ENCODE data around the gene WASHC1.
A peak's percentile ranks its signal among the peaks of the same experiment; 100 is the strongest.
"Not testable (repeated sequence)": the region's sequence is repeated elsewhere in the genome, so short reads cannot be mapped to it uniquely, and the experiment has no call there.

The WASHC1 gene

DNA sequence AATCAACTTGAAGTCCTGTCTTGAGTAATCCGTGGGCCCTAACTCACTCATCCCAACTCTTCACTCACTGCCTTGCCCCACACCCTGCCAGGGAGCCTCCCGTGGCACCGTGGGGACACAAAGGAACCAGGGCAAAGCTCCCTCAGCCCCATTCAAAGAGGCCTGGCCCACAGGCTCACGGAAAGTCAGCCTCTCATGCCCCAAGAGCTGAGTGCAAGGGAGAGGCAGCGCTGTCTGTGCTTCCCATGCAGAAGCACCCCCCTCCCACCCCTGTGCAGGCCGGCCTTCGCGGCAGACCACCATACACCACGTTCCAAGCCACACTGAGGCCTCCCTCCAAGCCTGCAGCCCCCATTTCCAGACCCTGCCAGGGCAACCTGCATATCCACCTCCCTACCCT lies 7.6 kb downstream of the WASHC1 start:
- not testable (repeated sequence) for DNase-seq (ENCODE audit: low read depth); H3K4me3 ChIP-seq (replicated peaks; ENCODE audit: low read depth, low read length)

DNA sequence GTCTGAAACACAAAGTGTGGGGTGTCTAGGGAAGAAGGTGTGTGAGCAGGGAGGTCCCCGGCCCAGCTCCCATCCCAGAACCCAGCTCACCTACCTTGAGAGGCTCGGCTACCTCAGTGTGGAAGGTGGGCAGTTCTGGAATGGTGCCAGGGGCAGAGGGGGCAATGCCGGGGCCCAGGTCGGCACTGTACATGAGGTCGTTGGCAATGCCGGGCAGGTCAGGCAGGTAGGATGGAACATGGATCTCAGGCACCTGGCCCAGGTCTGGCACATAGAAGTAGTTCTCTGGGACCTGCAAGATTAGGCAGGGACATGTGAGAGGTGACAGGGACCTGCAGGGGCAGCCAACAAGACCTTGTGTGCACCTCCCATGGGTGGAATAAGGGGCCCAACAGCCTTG lies 12.4 kb downstream of the WASHC1 start:
- not testable (repeated sequence) for H3K4me3 ChIP-seq (replicated peaks; ENCODE audit: low read depth, low read length)

DNA sequence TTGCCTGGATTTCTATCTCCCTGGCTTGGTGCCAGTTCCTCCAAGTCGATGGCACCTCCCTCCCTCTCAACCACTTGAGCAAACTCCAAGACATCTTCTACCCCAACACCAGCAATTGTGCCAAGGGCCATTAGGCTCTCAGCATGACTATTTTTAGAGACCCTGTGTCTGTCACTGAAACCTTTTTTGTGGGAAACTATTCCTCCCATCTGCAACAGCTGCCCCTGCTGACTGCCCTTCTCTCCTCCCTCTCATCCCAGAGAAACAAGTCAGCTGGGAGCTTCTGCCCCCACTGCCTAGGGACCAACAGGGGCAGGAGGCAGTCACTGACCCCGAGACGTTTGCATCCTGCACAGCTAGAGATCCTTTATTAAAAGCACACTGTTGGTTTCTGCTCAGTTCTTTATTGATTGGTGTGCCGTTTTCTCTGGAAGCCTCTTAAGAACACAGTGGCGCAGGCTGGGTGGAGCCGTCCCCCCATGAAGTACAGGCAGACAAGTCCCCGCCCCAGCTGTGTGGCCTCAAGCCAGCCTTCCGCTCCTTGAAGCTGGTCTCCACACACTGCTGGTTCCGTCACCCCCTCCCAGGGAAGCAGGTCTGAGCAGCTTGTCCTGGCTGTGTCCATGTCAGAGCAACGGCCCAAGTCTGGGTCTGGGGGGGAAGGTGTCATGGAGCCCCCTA lies 15.0 kb downstream of the WASHC1 start:
- not testable (repeated sequence) for DNase-seq (ENCODE audit: low read depth); H3K4me3 ChIP-seq (replicated peaks; ENCODE audit: low read depth, low read length)

More for the DNA sequence above, 12.4 kb downstream of the WASHC1 start:
- not testable (repeated sequence) for DNase-seq (ENCODE audit: low read depth)

DNA sequence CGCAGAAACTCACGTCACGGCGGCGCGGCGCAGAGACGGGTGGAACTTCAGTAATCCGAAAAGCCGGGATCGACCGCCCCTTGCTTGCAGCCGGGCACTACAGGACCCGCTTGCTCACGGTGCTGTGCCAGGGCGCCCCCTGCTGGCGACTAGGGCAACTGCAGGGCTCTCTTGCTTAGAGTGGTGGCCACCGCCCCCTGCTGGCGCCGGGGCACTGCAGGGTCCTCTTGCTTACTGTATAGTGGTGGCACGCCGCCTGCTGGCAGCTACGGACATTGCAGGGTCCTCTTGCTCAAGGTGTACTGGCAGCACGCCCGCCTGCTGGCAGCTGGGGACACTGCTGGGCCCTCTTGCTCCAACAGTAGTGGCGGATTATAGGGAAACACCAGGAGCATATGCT lies 18.1 kb downstream of the WASHC1 start:
- not testable (repeated sequence) for H3K4me3 ChIP-seq (replicated peaks; ENCODE audit: low read depth, low read length); DNase-seq (ENCODE audit: low read depth)
- TF ChIP-seq, protein P1, sequence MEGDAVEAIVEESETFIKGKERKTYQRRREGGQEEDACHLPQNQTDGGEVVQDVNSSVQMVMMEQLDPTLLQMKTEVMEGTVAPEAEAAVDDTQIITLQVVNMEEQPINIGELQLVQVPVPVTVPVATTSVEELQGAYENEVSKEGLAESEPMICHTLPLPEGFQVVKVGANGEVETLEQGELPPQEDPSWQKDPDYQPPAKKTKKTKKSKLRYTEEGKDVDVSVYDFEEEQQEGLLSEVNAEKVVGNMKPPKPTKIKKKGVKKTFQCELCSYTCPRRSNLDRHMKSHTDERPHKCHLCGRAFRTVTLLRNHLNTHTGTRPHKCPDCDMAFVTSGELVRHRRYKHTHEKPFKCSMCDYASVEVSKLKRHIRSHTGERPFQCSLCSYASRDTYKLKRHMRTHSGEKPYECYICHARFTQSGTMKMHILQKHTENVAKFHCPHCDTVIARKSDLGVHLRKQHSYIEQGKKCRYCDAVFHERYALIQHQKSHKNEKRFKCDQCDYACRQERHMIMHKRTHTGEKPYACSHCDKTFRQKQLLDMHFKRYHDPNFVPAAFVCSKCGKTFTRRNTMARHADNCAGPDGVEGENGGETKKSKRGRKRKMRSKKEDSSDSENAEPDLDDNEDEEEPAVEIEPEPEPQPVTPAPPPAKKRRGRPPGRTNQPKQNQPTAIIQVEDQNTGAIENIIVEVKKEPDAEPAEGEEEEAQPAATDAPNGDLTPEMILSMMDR (IDR thresholded peaks at IDR 0.05; ENCODE audit: low read length, missing control alignments) = peak; percentile 11

DNA sequence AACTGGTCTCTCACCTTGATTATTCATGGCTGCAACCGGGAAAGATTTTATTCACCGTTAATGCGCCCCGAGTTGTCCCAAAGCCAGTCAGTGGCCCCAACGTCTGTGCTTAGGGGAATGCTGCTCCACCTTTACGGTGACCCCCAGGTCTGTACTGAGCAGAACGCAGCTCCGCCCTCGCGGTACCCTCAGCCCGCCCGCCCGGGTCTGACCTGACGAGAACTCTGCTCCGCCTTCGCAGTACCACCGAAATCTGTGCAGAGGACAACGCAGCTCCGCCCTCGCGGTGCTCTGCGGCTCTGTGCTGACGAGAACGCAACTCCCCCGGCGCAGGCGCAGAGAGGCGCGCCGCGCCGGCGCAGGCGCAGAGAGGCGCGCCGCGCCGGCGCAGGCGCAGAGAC lies 18.6 kb downstream of the WASHC1 start:
- H3K4me3 ChIP-seq (replicated peaks; ENCODE audit: low read depth, low read length) = peak overlapping the region; percentile 28
- peak; percentile 28 for DNase-seq (ENCODE audit: low read depth)

DNA sequence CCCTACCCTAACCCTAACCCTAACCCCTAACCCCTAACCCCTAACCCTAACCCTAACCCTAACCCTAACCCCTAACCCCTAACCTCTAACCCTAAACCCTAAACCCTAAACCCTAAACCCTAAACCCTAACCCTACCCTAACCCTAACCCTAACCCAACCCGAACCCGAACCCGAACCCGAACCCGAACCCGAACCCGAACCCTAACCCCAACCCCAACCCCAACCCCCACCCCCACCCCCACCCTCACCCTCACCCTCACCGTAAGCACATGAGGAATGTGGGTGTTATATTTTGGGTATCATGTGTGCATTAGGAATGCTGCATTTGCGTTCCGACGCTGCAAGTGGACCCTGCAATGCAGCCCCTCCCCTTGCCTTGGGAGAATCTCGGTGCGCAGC lies 19.0 kb downstream of the WASHC1 start:
- not testable (repeated sequence) for DNase-seq (ENCODE audit: low read depth); H3K4me3 ChIP-seq (replicated peaks; ENCODE audit: low read depth, low read length)
